H1 (cell line): Measurements from ENCODE around the gene ADARB2. TPM values are rescaled to one million over a fixed set of nuclear protein-coding genes. Genes with fewer than 3 reads are reported as not detected.

Experiments used
- BCL11A ChIP-seq, 2 experiments: IDR thresholded peaks; one replicate each; pipeline ENCODE4 v1.6.1; 2011; ENCODE audit warnings: low read depth in 2 of 2, low read length in 2 of 2, mild to moderate bottlenecking in 2 of 2
- EGR1 ChIP-seq: IDR thresholded peaks from 2 replicates; pipeline ENCODE4 v1.6.1; 2011; ENCODE audit warnings: low read depth, low read length, borderline replicate concordance
- HDAC2 ChIP-seq, 2 experiments: fragments of 300-600 bp in 1 of 2; sonication (generic) in 1 of 2; IDR thresholded peaks; 2 replicates each; pipeline ENCODE4 v1.6.1; 2011 to 2012; ENCODE audit warnings: low read depth in 2 of 2, low read length in 2 of 2, mild to moderate bottlenecking in 2 of 2, moderate library complexity in 2 of 2, borderline replicate concordance in 1 of 2, inconsistent platforms in 1 of 2
- POU5F1 ChIP-seq: IDR thresholded peaks from 2 replicates; pipeline ENCODE4 v1.6.1; 2011; ENCODE audit warnings: low read depth, mild to moderate bottlenecking, low read length, moderate library complexity
- RNF2 ChIP-seq: fragments of 200-900, 300-1000 bp; sonication (generic); IDR thresholded peaks from 2 replicates; pipeline ENCODE4 v1.7.1; 2016; ENCODE audit warnings: borderline replicate concordance, low read depth, mild to moderate bottlenecking, antibody characterized with exemption, low read length; ENCODE audit not compliant: poor library complexity, severe bottlenecking; ENCODE audit errors: missing control alignments
- RXRA ChIP-seq: IDR thresholded peaks from 2 replicates; pipeline ENCODE4 v1.6.1; 2011; ENCODE audit warnings: low read depth, mild to moderate bottlenecking, low read length, moderate library complexity; ENCODE audit not compliant: insufficient read depth
- SUZ12 ChIP-seq: fragments of 200-600 bp; sonication (generic); IDR thresholded peaks from 2 replicates; pipeline ENCODE4 v1.6.1; 2012; ENCODE audit warnings: mild to moderate bottlenecking, inconsistent platforms, low read length, moderate library complexity, mixed read lengths
- YY1 ChIP-seq: IDR thresholded peaks from 2 replicates; pipeline ENCODE4 v1.6.1; 2011; ENCODE audit warnings: low read depth, mild to moderate bottlenecking, low read length
- polyA plus RNA-seq, 7 experiments: library from polyadenylated mRNA; depleted of rRNA in 3 of 7; stranded (reverse) in 5 of 7; unstranded in 2 of 7; fragments of >200 nt in 5 of 7; fragments of 200-250 nt in 2 of 7; gene quantifications; 1 replicate in 5 of 7; 2 replicates in 1 of 7; 4 replicates in 1 of 7; pipeline versions ENCODE4 v1.2.1 to v1.2.3, GENCODE V29; 2011 to 2013; ENCODE audit warnings: missing spikeins in 2 of 7, mixed read lengths in 2 of 7
- total RNA-seq: library from RNA; stranded (reverse); fragmentation: NEBNext Ultra II Directional; extraction: Animal tissue kit (Norgen Biotek cat#: 25700); gene quantifications from 2 replicates; pipeline ENCODE4 v1.2.1, GENCODE V29; 2021
- TF ChIP-seq, protein P1 (sequence below): fragments of 300-600 bp; sonication (generic); IDR thresholded peaks from 2 replicates; pipeline ENCODE4 v1.7.1; 2012; ENCODE audit warnings: low read length, moderate library complexity, mild to moderate bottlenecking, inconsistent platforms; ENCODE audit not compliant: insufficient replicate concordance

ADARB2 gene
- total and polyA plus RNA-seq, 2 of the 8 experiments (the other 6 are each of a cell fraction or from before 2014, with no cell fraction given): 2.2 to 2.8 TPM

DNA sequence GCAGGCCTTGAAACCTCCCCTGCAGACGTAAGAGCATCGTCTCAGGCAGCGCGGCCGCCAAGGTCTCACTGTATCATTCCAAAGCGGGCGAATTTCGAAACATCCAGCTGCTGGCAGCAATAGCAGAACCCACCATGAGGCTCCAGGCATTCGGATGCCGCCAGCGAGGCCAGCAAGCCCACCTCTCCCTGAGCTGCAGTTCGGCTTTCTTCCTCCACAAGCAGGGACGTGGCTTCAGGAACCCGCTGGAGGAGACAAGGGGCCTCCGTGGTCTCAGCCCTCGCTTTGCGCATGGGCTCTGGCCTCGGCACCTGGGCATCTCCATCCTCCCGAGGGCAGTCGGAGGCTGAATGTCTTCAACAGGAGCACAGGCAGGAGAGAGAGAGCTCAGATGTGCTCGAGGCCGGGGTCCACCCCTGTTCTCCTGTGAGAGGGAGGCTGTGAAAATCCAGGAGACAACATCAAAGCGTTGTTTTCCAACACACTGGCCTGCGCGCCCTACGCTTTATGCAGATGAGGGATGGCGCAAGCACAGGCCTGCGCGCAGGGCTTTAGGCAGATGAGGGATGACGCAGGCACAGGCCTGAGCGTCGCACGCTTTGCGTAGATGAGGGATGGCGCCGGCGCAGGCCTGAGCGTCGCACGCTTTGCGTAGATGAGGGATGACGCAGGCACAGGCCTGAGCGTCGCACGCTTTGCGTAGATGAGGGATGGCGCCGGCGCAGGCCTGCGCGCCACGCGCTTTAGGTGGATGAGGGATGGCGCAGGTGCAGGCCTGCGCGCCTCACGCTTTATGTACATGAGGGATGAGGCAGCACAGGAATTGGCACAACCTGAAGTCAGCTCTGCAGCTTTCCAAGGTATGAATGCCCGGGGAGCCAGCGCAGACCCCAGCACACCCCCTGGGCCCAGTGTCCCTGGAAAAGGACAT lies 577.9 kb downstream of the ADARB2 start (continued):
- TF ChIP-seq, protein P1, sequence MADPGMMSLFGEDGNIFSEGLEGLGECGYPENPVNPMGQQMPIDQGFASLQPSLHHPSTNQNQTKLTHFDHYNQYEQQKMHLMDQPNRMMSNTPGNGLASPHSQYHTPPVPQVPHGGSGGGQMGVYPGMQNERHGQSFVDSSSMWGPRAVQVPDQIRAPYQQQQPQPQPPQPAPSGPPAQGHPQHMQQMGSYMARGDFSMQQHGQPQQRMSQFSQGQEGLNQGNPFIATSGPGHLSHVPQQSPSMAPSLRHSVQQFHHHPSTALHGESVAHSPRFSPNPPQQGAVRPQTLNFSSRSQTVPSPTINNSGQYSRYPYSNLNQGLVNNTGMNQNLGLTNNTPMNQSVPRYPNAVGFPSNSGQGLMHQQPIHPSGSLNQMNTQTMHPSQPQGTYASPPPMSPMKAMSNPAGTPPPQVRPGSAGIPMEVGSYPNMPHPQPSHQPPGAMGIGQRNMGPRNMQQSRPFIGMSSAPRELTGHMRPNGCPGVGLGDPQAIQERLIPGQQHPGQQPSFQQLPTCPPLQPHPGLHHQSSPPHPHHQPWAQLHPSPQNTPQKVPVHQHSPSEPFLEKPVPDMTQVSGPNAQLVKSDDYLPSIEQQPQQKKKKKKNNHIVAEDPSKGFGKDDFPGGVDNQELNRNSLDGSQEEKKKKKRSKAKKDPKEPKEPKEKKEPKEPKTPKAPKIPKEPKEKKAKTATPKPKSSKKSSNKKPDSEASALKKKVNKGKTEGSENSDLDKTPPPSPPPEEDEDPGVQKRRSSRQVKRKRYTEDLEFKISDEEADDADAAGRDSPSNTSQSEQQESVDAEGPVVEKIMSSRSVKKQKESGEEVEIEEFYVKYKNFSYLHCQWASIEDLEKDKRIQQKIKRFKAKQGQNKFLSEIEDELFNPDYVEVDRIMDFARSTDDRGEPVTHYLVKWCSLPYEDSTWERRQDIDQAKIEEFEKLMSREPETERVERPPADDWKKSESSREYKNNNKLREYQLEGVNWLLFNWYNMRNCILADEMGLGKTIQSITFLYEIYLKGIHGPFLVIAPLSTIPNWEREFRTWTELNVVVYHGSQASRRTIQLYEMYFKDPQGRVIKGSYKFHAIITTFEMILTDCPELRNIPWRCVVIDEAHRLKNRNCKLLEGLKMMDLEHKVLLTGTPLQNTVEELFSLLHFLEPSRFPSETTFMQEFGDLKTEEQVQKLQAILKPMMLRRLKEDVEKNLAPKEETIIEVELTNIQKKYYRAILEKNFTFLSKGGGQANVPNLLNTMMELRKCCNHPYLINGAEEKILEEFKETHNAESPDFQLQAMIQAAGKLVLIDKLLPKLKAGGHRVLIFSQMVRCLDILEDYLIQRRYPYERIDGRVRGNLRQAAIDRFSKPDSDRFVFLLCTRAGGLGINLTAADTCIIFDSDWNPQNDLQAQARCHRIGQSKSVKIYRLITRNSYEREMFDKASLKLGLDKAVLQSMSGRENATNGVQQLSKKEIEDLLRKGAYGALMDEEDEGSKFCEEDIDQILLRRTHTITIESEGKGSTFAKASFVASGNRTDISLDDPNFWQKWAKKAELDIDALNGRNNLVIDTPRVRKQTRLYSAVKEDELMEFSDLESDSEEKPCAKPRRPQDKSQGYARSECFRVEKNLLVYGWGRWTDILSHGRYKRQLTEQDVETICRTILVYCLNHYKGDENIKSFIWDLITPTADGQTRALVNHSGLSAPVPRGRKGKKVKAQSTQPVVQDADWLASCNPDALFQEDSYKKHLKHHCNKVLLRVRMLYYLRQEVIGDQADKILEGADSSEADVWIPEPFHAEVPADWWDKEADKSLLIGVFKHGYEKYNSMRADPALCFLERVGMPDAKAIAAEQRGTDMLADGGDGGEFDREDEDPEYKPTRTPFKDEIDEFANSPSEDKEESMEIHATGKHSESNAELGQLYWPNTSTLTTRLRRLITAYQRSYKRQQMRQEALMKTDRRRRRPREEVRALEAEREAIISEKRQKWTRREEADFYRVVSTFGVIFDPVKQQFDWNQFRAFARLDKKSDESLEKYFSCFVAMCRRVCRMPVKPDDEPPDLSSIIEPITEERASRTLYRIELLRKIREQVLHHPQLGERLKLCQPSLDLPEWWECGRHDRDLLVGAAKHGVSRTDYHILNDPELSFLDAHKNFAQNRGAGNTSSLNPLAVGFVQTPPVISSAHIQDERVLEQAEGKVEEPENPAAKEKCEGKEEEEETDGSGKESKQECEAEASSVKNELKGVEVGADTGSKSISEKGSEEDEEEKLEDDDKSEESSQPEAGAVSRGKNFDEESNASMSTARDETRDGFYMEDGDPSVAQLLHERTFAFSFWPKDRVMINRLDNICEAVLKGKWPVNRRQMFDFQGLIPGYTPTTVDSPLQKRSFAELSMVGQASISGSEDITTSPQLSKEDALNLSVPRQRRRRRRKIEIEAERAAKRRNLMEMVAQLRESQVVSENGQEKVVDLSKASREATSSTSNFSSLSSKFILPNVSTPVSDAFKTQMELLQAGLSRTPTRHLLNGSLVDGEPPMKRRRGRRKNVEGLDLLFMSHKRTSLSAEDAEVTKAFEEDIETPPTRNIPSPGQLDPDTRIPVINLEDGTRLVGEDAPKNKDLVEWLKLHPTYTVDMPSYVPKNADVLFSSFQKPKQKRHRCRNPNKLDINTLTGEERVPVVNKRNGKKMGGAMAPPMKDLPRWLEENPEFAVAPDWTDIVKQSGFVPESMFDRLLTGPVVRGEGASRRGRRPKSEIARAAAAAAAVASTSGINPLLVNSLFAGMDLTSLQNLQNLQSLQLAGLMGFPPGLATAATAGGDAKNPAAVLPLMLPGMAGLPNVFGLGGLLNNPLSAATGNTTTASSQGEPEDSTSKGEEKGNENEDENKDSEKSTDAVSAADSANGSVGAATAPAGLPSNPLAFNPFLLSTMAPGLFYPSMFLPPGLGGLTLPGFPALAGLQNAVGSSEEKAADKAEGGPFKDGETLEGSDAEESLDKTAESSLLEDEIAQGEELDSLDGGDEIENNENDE: no peak
- TF ChIP-seq YY1: no peak
- no peak for TF ChIP-seq EGR1
- no peak for TF ChIP-seq HDAC2 (IDR thresholded peaks at IDR 0.05; ENCODE audit: borderline replicate concordance in 1 of 2, low read depth in 2 of 2, low read length in 2 of 2)
- TF ChIP-seq RNF2: no peak
- no peak for TF ChIP-seq SUZ12
- no peak for TF ChIP-seq RXRA
- TF ChIP-seq BCL11A (IDR thresholded peaks at IDR 0.05; ENCODE audit: low read depth in 2 of 2, low read length in 2 of 2): no peak
- TF ChIP-seq POU5F1: no peak
